NCI-H69 (cell line): ENCODE measurements around the gene KLF4.
A peak's percentile ranks its signal among the peaks of the same experiment; 100 is the strongest.
"Not testable (repeated sequence)": the region's sequence is repeated elsewhere in the genome, so short reads cannot be mapped to it uniquely, and the experiment has no call there.

Experiments
- DNase-seq: peaks from one replicate; lab custom pipeline; 2025; lab: John Stamatoyannopoulos, UW

KLF4 gene

DNA sequence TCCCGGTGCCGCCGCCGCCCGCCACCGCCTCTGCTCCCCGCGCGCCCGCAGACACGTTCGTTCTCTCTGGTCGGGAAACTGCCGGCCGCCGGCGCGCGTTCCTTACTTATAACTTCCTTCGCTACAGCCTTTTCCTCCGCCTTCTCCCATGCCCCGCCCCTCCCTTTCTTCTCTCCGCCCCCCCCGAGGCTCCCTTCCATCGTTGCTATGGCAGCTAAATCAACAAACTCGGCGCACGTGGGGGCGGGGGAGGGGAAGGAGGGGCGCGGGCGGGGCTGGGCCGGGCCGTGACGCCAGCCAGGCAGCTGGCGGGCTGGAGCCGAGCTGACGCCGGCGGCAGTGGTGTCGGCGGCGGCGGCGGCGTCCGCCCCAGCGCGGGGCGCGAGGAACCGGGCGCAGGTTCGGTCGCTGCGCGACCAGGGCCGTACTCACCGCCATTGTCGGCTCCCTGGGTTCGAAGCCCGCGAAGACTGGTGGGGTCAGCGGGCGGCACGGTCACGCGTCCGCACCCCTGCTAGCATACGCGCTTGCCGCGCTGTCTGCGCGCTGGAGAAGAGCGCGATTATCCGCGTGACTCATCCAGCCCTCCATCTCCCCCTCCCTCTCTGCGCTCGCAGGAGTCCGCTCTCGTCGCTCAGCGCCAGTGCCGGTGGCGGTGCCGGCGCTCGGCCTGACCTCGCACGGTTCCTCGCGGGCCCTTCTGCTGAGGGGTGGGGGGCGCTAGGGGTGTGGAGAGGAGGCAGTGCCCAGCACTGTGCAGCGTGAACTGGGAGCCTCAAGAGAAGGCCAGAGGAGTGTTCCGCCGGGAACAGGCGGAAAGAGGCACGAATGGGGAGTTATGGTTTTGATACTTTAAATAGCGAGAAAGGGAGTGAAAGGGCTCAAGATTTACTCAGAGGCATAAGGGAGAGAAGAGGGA is at the start of gene KLF4:
Gene KLF4, minus strand, starts transcription at position 83 of the 919 bp plus-strand sequence. CDS start 597 bp downstream, outside the sequence.
- DNase-seq, result peak; percentile 99

DNA sequence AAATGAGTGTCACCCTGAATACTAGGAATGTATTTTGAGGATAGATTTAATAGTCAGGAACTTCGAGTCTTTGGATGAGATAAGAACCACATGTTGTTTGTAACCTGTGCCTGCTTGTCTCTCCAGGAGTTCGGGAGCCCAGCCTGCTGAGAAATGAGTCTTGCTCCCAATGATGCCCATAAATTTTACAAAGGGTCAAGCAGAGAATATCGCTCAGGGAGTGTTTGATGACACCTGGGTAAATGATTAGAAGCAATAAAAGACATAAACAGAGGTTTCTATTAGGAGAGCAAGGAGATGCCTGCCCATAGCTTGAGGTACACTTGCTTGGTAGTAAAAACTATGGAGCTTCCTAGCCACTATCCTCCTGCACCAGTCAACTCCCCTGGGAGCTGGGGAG is 46.9 kb upstream of the KLF4 start:
- DNase-seq, result peak; percentile 48

- DNase-seq, result no peak
Observed at GRCh38 chr9:107534510-107535078, 45.0 kb upstream of the KLF4 start.

- no peak for DNase-seq
Observed at GRCh38 chr9:107530679-107531078, 41.1 kb upstream of the KLF4 start.

- DNase-seq, result no peak
Observed at GRCh38 chr9:107528686-107529085, 39.1 kb upstream of the KLF4 start.

GRCh38 chr9:107523539-107523938 is 34.0 kb upstream of the KLF4 start:
- DNase-seq, result no peak

DNA sequence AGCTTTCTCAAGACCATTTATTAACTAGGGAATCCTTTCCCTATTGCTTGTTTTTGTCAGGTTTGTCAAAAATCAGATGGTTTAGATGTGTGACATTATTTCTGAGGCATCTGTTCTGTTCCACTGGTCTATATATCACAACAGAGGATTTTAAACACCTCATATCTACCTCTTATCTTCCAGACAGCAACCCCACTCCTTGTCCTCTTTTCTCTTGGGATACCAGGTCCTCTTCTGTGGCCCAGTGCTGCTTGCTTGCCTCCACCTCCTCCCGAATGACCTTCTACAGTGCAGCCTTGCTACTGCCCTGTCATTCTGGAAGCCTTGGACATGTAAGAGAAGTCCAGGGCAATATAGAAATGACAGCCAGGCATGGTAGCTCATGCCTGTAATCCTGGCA is 30.6 kb upstream of the KLF4 start:
- no peak for DNase-seq

GRCh38 chr9:107518037-107518807 is 28.7 kb upstream of the KLF4 start:
- DNase-seq, result peak; percentile 77

- no peak for DNase-seq
Observed at GRCh38 chr9:107513464-107514100, 24.0 kb upstream of the KLF4 start.

DNA sequence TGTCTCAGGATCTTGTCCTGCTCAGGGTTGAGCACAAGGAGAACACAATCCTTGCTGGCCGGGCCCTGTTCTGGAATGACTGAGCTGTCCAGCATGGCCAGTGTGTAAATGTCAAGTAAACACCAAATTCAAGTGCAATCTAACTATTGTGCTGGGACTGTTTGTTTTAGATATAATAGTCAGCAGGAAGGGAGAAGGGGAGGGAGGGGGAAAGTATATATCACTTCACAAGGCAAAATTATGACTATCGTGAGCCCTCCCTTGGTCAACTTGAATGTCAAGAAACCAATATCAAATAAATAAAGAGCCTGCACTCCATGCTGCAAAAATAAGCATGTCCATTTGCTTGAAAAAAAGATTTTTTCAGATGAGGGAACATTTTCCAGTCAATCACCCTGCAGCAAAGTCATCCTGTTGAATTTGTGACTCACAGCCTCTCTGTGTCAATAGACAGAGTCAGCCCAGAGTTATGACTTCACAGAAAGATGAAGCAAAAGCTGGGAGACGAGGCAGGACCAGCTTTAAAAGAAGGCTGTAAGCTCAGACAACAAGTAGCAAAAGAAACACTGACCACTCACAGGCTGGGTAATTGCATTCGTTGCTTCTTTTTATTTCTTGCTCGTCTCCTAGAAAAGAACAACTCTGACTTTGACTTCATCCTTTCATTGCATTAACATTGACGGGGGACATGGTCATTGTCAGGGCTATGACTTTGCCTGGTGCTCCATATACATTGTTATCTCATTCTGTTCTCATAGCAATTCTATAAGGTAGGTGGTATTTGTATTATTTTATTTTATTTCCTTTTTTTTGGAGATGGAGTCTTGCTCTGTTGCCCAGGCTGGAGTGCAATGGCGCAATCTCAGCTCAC is 15.3 kb upstream of the KLF4 start:
- peak; percentile 83 for DNase-seq

DNA sequence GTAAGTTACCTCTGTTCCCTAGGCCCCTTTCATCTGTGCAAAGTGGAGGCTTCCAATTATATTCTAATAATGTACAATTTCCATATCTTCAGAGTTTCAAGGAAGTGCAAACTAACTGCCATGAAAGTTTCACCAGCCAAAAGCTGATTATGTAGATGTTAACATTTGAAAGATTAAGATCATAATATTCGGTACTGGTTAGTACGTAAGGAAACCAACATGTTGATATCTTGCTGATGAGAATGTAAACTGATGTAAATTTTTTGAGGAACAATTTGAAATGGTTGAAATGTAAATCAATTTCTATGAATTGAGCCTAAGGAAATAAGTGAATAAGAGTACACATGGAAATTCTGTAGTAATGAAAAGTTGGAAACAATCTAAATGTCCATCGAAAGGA is 12.9 kb upstream of the KLF4 start:
- DNase-seq, result no peak

DNA sequence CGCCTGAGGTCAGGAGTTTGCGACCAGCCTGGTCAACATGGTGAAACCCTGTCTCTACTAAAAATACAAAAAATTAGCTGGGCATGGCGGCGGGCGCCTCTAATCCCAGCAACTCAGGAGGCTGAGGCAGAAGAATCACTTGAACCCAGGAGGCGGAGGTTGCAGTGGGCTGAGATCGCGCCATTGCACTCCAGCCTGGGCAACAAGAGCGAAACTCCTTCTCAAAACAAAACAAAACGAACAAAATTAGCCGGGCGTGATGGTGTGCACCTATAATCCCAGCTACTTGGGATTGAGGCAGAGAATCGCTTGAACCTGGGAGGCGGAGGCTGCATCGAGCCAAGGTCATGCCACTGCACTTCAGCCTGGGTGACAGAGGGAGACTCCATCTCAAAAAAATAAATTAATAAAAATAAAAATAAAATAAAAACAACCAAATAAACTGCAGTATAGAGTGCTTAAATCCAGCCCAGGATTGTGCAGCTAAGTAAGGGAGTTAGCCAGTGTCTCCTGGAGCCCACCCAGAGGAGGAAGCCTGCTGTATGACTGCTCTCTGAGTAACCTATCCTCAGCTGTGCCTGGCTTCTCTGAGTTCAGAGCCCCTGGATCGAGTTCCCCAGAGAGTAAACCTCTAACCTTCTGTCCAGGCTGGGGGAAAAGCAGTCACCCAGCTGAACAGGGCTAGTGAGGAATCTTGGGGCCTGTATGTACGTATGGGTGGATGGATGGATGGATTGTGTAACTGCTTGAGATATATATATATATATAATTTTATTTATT is 11.0 kb upstream of the KLF4 start:
- not testable (repeated sequence) for DNase-seq

GRCh38 chr9:107496976-107497375 is 7.4 kb upstream of the KLF4 start:
- no peak for DNase-seq

DNA sequence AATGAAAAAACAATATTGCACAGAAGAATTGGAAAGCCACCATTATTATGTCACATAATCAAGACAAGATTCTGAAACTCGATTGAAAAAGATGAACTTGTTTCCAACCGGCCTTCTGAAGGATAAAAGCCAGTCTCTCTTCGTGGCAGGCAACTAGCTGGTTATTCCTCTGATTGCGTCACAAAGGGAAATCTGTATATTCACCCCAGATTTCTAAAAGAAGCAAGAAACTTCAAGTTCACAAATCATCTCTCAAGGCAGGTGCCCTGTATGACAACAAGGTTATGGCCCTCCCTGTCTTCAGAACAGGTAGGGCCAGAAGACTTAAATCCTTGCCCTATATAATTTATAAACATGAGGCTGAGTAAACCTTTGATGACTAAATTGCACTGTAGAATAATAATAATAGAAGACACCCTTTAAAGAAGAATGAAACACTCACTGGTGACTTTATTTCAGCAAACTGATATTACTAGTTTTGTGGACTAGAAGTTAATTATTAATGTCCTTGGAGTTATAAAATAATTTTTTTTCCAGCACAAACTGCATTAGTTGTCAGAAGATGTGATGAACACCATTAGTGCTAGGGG is 2.9 kb upstream of the KLF4 start:
- DNase-seq, result no peak

DNA sequence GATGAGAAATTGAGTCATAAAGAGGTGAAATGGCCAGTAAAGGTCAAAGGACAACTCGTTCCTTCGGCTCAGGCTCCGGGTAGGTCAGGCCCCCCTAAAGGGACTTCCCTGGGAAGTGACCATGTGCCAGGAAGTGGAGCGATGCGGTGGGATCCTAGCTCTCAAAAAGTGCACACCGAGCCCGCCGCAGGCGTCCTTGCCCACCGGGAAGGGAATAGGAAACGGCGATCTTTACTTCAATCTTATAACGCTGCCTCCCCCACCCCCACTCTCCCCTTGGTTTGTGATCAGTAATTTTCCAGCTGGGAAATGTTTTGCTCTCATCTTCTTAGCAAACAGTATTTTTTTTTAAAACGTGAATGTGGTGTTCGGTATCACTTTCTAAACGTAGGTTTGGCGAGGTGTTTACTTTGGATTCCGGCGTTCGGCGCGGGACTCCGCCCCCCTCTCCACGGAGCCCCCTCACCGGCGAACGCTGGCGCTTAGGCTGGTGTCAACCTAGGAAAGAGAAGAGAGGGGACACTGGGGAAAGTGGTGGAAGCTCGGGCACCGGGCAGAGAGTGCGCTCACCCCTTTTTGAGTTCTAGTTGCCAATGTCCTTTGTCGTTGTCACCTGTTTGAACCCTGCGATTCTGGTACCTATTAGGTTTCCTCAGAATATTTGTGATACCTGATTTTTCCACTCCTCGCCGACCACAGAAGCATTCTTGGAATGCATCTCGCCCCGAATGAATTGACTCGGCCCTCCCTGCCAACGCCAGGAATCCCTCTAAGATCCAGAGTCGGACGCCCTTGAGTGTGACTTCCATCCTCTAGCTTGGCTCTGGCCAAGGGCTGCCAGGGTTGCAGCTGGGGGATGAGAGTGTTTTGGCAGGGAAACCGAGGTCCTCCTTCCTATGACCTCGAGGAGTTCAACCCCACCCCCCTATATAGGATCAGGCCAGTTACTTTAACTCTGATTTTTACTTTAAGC is 1.8 kb upstream of the KLF4 start:
- DNase-seq, result peak; percentile 55

DNA sequence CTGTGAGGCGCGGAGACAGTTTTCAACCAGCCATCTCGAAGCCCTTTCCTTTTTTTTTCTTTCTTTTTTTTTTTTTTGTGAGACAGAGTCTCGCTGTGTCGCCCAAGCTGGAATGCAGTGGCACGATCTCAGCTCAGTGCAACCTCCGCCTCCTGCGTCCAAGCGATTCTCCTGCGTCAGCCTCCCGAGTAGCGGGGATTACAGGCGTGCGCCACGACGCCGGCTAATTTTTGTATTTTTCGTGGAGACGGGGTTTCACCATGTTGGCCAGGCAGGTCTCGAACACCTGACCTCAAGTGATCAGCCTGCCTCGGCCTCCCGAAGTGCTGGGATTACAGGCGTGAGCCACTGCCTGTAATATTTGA is 1.0 kb upstream of the KLF4 start:
- peak; percentile 76 for DNase-seq

DNA sequence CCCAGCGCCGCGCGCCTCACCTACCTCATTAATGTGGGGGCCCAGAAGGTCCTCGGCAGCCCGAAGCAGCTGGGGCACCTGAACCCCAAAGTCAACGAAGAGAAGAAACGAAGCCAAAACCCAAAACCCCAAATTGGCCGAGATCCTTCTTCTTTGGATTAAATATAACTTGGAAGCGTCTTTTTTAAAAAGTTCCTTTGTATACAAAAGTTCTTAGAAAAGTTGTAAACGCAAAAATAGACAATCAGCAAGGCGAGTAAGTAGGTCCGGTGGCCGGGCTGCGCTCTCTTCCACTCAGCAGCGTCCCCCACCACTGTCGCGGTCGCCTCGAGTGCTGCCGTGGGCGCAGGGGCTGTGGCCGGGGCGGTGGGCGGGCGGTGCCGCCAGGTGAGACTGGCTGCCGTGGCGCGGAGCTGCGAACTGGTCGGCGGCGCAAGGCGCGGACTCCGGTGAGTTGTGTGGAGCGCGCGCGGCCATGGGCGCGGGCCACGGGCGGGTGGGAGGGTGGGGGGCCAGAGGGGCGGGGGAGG is 360 bp downstream of the KLF4 start:
- no peak for DNase-seq

- peak; percentile 83 for DNase-seq
Observed at GRCh38 chr9:107488375-107489143, 1.0 kb downstream of the KLF4 start.
